ENCODE measurements around the gene CCDC12.

Gene CCDC12

GRCh38 chr3:47008234-47008796 is 31.8 kb upstream of the CCDC12 start:
- Histone ChIP-seq H3K4me3 (replicated peaks; ENCODE audit: insufficient read depth, low read length) (no peak overlapping the region), H3K27ac (replicated peaks) (no peak overlapping the region), H3K27me3 (ENCODE audit: insufficient read depth, poor library complexity, severe bottlenecking) (no peaks in the 10 kb centered on the region)
- DNase-seq (ENCODE audit: low read depth in 1 of 2, low spot score in 1 of 2), result no peak
- TF ChIP-seq, protein P1, sequence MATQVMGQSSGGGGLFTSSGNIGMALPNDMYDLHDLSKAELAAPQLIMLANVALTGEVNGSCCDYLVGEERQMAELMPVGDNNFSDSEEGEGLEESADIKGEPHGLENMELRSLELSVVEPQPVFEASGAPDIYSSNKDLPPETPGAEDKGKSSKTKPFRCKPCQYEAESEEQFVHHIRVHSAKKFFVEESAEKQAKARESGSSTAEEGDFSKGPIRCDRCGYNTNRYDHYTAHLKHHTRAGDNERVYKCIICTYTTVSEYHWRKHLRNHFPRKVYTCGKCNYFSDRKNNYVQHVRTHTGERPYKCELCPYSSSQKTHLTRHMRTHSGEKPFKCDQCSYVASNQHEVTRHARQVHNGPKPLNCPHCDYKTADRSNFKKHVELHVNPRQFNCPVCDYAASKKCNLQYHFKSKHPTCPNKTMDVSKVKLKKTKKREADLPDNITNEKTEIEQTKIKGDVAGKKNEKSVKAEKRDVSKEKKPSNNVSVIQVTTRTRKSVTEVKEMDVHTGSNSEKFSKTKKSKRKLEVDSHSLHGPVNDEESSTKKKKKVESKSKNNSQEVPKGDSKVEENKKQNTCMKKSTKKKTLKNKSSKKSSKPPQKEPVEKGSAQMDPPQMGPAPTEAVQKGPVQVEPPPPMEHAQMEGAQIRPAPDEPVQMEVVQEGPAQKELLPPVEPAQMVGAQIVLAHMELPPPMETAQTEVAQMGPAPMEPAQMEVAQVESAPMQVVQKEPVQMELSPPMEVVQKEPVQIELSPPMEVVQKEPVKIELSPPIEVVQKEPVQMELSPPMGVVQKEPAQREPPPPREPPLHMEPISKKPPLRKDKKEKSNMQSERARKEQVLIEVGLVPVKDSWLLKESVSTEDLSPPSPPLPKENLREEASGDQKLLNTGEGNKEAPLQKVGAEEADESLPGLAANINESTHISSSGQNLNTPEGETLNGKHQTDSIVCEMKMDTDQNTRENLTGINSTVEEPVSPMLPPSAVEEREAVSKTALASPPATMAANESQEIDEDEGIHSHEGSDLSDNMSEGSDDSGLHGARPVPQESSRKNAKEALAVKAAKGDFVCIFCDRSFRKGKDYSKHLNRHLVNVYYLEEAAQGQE (IDR thresholded peaks at IDR 0.05; ENCODE audit: insufficient replicate concordance, low read depth), result no peak
- TF ChIP-seq SPI1 (IDR thresholded peaks at IDR 0.05; ENCODE audit: borderline replicate concordance, low read depth), result no peak
- no peak for TF ChIP-seq GABPA (IDR thresholded peaks at IDR 0.05; ENCODE audit: low read depth)
- TF ChIP-seq, protein P2, sequence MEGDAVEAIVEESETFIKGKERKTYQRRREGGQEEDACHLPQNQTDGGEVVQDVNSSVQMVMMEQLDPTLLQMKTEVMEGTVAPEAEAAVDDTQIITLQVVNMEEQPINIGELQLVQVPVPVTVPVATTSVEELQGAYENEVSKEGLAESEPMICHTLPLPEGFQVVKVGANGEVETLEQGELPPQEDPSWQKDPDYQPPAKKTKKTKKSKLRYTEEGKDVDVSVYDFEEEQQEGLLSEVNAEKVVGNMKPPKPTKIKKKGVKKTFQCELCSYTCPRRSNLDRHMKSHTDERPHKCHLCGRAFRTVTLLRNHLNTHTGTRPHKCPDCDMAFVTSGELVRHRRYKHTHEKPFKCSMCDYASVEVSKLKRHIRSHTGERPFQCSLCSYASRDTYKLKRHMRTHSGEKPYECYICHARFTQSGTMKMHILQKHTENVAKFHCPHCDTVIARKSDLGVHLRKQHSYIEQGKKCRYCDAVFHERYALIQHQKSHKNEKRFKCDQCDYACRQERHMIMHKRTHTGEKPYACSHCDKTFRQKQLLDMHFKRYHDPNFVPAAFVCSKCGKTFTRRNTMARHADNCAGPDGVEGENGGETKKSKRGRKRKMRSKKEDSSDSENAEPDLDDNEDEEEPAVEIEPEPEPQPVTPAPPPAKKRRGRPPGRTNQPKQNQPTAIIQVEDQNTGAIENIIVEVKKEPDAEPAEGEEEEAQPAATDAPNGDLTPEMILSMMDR (IDR thresholded peaks at IDR 0.05; ENCODE audit: insufficient read depth, low read length), result no peak
- TF ChIP-seq POLR2AphosphoS5 (IDR thresholded peaks at IDR 0.05; ENCODE audit: low read depth), result no peak

GRCh38 chr3:47007482-47008233 is 31.1 kb upstream of the CCDC12 start:
- no peak for DNase-seq (ENCODE audit: low read depth in 1 of 2, low spot score in 1 of 2)
- TF ChIP-seq, protein P1 (IDR thresholded peaks at IDR 0.05; ENCODE audit: insufficient replicate concordance, low read depth), result no peak
- TF ChIP-seq SPI1 (IDR thresholded peaks at IDR 0.05; ENCODE audit: borderline replicate concordance, low read depth) (no peak), GABPA (IDR thresholded peaks at IDR 0.05; ENCODE audit: low read depth) (no peak), POLR2AphosphoS5 (IDR thresholded peaks at IDR 0.05; ENCODE audit: low read depth) (no peak)
- TF ChIP-seq, protein P2 (IDR thresholded peaks at IDR 0.05; ENCODE audit: insufficient read depth, low read length), result no peak
- no peak overlapping the region for H3K27ac ChIP-seq (replicated peaks)

GRCh38 chr3:47007001-47007400 is 30.5 kb upstream of the CCDC12 start:
- Histone ChIP-seq H3K27me3 (ENCODE audit: insufficient read depth, poor library complexity, severe bottlenecking) (no peaks in the 10 kb centered on the region), H3K27ac (replicated peaks) (no peak overlapping the region), H3K4me3 (replicated peaks; ENCODE audit: insufficient read depth, low read length) (no peak overlapping the region)
- TF ChIP-seq, protein P2 (IDR thresholded peaks at IDR 0.05; ENCODE audit: insufficient read depth, low read length), result no peak
- TF ChIP-seq POLR2AphosphoS5 (IDR thresholded peaks at IDR 0.05; ENCODE audit: low read depth) (no peak), GABPA (IDR thresholded peaks at IDR 0.05; ENCODE audit: low read depth) (no peak), SPI1 (IDR thresholded peaks at IDR 0.05; ENCODE audit: borderline replicate concordance, low read depth) (no peak)
- TF ChIP-seq, protein P1 (IDR thresholded peaks at IDR 0.05; ENCODE audit: insufficient replicate concordance, low read depth), result no peak
- no peak for DNase-seq (ENCODE audit: low read depth in 1 of 2, low spot score in 1 of 2)

More at GRCh38 chr3:47007482-47008233, 31.1 kb upstream of the CCDC12 start:
- Histone ChIP-seq H3K27me3 (ENCODE audit: insufficient read depth, poor library complexity, severe bottlenecking) (no peaks in the 10 kb centered on the region), H3K4me3 (replicated peaks; ENCODE audit: insufficient read depth, low read length) (no peak overlapping the region)

Measured in HL-60 (cell line).